Motor neuron (in vitro differentiated cells): ENCODE data around the gene CERK. TPM values are rescaled to one million over a fixed set of nuclear protein-coding genes. Genes with fewer than 3 reads are reported as not detected.

ENCODE experiments used
- ATAC-seq, 8 experiments: fragments of 200-7000 bp; cut with Tn5 transposase; replicated peaks in 6 of 8; 2 replicates each; pipeline ENCODE4 v1.8.0; 2021; ENCODE audit warnings: mild to moderate bottlenecking in 8 of 8, moderate library complexity in 8 of 8
- H3K27ac ChIP-seq, 2 donors: fragments of 250-450 bp; sonication (Bioruptor Pico); 2 replicates each; pipeline ENCODE4 v1.9.0; 2021; ENCODE audit warnings: antibody characterized with exemption in 2 of 2, mild to moderate bottlenecking in 2 of 2, moderate library complexity in 1 of 2
- H3K4me1 ChIP-seq, 2 donors: fragments of 250-450 bp; sonication (Bioruptor Pico); replicated peaks in 1 of 2; 2 replicates each; pipeline ENCODE4 v1.6.1; 2021; ENCODE audit warnings: antibody characterized with exemption in 2 of 2, mild to moderate bottlenecking in 2 of 2, moderate library complexity in 1 of 2
- H3K4me3 ChIP-seq, 5 donors: fragments of 250-450 bp; sonication (Bioruptor Pico); 2 replicates each; pipeline ENCODE4 v1.9.0; 2021; ENCODE audit warnings: antibody characterized with exemption in 5 of 5, mild to moderate bottlenecking in 5 of 5, moderate library complexity in 4 of 5
- WGBS, 10 experiments: fragments of 450-650 bp; shearing (Covaris generic); methylation state at CpG; one replicate each; pipeline ENCODE4 v1.0.0; 2022; 5-methylcytosine and 5-hydroxymethylcytosine counted together
- in situ Hi-C, 9 experiments: fragments of 400-800 bp; cut with MboI; loops; one replicate each; pipeline ENCODE4 v1.15.0; 2021; ENCODE audit warnings: low sequenced_read_pairs in 9 of 9, low pct_unique_long_range_greater_than_20kb in 2 of 9; ENCODE audit not compliant: unreplicated experiment in 9 of 9
- total RNA-seq, 8 experiments: library from RNA; unstranded; fragments of 300-600 nt; gene quantifications; 2 replicates each; pipeline versions ENCODE4 v1.2.3 to v1.2.4, GENCODE V29; 2022

Gene CERK
- total RNA-seq, 8 experiments from 2014 or later: 15.7 to 136 (median 58.0) TPM

- in situ Hi-C loops: no loop called here
Observed at GRCh38 chr22:46774253-46774979, 36.4 kb upstream of the CERK start.

GRCh38 chr22:46773076-46773475 lies 35.0 kb upstream of the CERK start:
- no peak for ATAC-seq
- H3K4me3 ChIP-seq: no peak overlapping the region
- H3K4me1 ChIP-seq: no peaks in the 10 kb centered on the region
- in situ Hi-C loops: no loop called here
- WGBS, 10 experiments: 88 to 100% (median 100%) methylated on average over 2 to 3 of the region's 10 CpGs; no CpG with 5 or more reads in 6 of the 10 experiments
- no peak overlapping the region for H3K27ac ChIP-seq

More at GRCh38 chr22:46774253-46774979, 36.4 kb upstream of the CERK start:
- H3K4me3 ChIP-seq: no peak overlapping the region
- whole genome bisulfite sequencing, 10 experiments: 76 to 100% (median 95%) methylated on average over 1 to 11 of the region's 24 CpGs; no CpG with 5 or more reads in 3 of the 10 experiments
- no peak for ATAC-seq
- H3K27ac ChIP-seq: no peak overlapping the region
- no peaks in the 10 kb centered on the region for H3K4me1 ChIP-seq

GRCh38 chr22:46770726-46771125 lies 32.7 kb upstream of the CERK start:
- WGBS, 10 experiments: 80 to 99% (median 95%) methylated on average over 1 to 8 of the region's 9 CpGs; no CpG with 5 or more reads in 2 of the 10 experiments
- no peak overlapping the region for H3K4me3 ChIP-seq
- in situ Hi-C loops: no loop called here
- H3K27ac ChIP-seq: no peak overlapping the region
- no peak for ATAC-seq
- H3K4me1 ChIP-seq: no peaks in the 10 kb centered on the region

- in situ Hi-C loops: no loop called here
- Histone ChIP-seq H3K4me3 (no peak overlapping the region), H3K4me1 (no peaks in the 10 kb centered on the region), H3K27ac (no peak overlapping the region)
- WGBS, 10 experiments: 40 to 90% (median 71%) methylated on average over 1 to 11 of the region's 14 CpGs; no CpG with 5 or more reads in 3 of the 10 experiments
- ATAC-seq: no peak
Observed at GRCh38 chr22:46770151-46770641, 32.1 kb upstream of the CERK start.

- H3K4me1 ChIP-seq: no peaks in the 10 kb centered on the region
- H3K27ac ChIP-seq: no peak overlapping the region
- WGBS, 10 experiments: 100% methylated on average over 2 of the region's 6 CpGs; no CpG with 5 or more reads in 9 of the 10 experiments
- ATAC-seq: peak in 2 of 8 experiments; percentile 9 to 17
- H3K4me3 ChIP-seq: no peak overlapping the region
- in situ Hi-C loops: no loop called here
Observed at GRCh38 chr22:46769706-46770105, 31.7 kb upstream of the CERK start.

- peaks cover 0 to under 1% of the 10 kb centered on the region in 2 donors for H3K4me1 ChIP-seq
- ATAC-seq: peak in 4 of 8 experiments; percentile 12 to 27 (median 23)
- no peak overlapping the region for H3K27ac ChIP-seq
- in situ Hi-C loops: no loop called here
- 33 to 91% (median 80%) methylated on average over 1 to 5 of the region's 17 CpGs; no CpG with 5 or more reads in 4 of the 10 experiments for WGBS, 10 experiments
- H3K4me3 ChIP-seq: no peak overlapping the region
Observed at GRCh38 chr22:46769191-46769675, 31.2 kb upstream of the CERK start.

GRCh38 chr22:46767249-46767985 lies 29.4 kb upstream of the CERK start:
- peaks cover 7 to 9% of the 10 kb centered on the region in 2 donors for H3K4me1 ChIP-seq
- 80 to 100% (median 89%) methylated on average over 1 to 11 of the region's 11 CpGs; no CpG with 5 or more reads in 1 of the 10 experiments for WGBS, 10 experiments
- no peak overlapping the region for H3K27ac ChIP-seq
- in situ Hi-C loops: no loop called here
- no peak overlapping the region for H3K4me3 ChIP-seq
- ATAC-seq: no peak

GRCh38 chr22:46766611-46767010 lies 28.6 kb upstream of the CERK start:
- 90 to 100% (median 99%) methylated on average over 1 to 8 of the region's 8 CpGs; no CpG with 5 or more reads in 3 of the 10 experiments for WGBS, 10 experiments
- Histone ChIP-seq H3K4me3 (no peak overlapping the region), H3K27ac (no peak overlapping the region), H3K4me1 (peaks cover 7 to 10% of the 10 kb centered on the region in 2 donors)
- in situ Hi-C loops: no loop called here
- ATAC-seq: no peak

GRCh38 chr22:46764779-46765485 lies 26.9 kb upstream of the CERK start:
- no peak for ATAC-seq

GRCh38 chr22:46764140-46764680 lies 26.2 kb upstream of the CERK start:
- Histone ChIP-seq H3K4me1 (peaks cover 16 to 18% of the 10 kb centered on the region in 2 donors), H3K4me3 (no peak overlapping the region), H3K27ac (no peak overlapping the region)
- in situ Hi-C loops: no loop called here
- 33 to 100% (median 81%) methylated on average over 1 to 6 of the region's 6 CpGs for WGBS, 10 experiments
- no peak for ATAC-seq

More at GRCh38 chr22:46764779-46765485, 26.9 kb upstream of the CERK start:
- WGBS, 10 experiments: 74 to 100% (median 83%) methylated on average over 1 to 4 of the region's 6 CpGs; no CpG with 5 or more reads in 1 of the 10 experiments
- Histone ChIP-seq H3K27ac (no peak overlapping the region), H3K4me1 (peaks cover 16 to 18% of the 10 kb centered on the region in 2 donors), H3K4me3 (no peak overlapping the region)
- in situ Hi-C loops: no loop called here

- H3K27ac ChIP-seq: peak overlapping the region in 1 of 2 donors; percentile 96
- in situ Hi-C loops: no loop called here
- 28 to 76% (median 39%) methylated on average over 2 to 8 of the region's 13 CpGs; no CpG with 5 or more reads in 2 of the 10 experiments for WGBS, 10 experiments
- peak overlapping the region; percentile 73 to 100 (median 83) for H3K4me3 ChIP-seq
- H3K4me1 ChIP-seq: peaks cover 16 to 18% of the 10 kb centered on the region in 2 donors
- peak in 3 of 8 experiments; percentile 9 to 31 (median 18) for ATAC-seq
Observed at GRCh38 chr22:46763051-46763705, 25.1 kb upstream of the CERK start.
